ENCODE data around the gene ADRM1. TPM values are rescaled to one million over a fixed set of nuclear protein-coding genes. Genes with fewer than 3 reads are reported as not detected.

ADRM1 gene
- total and polyA plus RNA-seq, 10 of the 15 experiments (the other 5 are each of a cell fraction or from before 2014, with no cell fraction given), result 3.4 to 213 (median 95.9) TPM

DNA sequence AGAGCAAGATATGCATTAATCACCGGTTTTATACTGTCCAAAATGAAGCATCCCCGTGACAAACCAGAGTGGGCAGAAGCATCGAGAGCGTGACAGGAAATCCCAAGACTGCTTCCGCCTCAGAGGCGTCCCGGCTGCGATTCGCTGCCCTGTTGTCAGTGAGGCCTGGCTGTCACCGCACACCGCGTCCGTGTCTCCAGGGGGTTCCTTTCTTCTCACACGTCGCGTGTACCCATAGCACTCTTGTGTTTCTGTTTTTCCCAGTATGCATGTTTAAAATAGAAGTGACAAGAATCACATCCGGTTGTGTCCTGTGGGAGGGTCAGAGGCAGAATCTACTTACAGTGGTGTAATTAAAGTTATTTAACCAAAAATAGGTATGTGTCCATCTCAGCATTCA, 8.3 kb upstream of the ADRM1 start (continued):
- TF ChIP-seq, protein P1, sequence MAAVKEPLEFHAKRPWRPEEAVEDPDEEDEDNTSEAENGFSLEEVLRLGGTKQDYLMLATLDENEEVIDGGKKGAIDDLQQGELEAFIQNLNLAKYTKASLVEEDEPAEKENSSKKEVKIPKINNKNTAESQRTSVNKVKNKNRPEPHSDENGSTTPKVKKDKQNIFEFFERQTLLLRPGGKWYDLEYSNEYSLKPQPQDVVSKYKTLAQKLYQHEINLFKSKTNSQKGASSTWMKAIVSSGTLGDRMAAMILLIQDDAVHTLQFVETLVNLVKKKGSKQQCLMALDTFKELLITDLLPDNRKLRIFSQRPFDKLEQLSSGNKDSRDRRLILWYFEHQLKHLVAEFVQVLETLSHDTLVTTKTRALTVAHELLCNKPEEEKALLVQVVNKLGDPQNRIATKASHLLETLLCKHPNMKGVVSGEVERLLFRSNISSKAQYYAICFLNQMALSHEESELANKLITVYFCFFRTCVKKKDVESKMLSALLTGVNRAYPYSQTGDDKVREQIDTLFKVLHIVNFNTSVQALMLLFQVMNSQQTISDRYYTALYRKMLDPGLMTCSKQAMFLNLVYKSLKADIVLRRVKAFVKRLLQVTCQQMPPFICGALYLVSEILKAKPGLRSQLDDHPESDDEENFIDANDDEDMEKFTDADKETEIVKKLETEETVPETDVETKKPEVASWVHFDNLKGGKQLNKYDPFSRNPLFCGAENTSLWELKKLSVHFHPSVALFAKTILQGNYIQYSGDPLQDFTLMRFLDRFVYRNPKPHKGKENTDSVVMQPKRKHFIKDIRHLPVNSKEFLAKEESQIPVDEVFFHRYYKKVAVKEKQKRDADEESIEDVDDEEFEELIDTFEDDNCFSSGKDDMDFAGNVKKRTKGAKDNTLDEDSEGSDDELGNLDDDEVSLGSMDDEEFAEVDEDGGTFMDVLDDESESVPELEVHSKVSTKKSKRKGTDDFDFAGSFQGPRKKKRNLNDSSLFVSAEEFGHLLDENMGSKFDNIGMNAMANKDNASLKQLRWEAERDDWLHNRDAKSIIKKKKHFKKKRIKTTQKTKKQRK (IDR thresholded peaks at IDR 0.05; ENCODE audit: low read depth, low read length), result no peak
- TF ChIP-seq, protein P2, sequence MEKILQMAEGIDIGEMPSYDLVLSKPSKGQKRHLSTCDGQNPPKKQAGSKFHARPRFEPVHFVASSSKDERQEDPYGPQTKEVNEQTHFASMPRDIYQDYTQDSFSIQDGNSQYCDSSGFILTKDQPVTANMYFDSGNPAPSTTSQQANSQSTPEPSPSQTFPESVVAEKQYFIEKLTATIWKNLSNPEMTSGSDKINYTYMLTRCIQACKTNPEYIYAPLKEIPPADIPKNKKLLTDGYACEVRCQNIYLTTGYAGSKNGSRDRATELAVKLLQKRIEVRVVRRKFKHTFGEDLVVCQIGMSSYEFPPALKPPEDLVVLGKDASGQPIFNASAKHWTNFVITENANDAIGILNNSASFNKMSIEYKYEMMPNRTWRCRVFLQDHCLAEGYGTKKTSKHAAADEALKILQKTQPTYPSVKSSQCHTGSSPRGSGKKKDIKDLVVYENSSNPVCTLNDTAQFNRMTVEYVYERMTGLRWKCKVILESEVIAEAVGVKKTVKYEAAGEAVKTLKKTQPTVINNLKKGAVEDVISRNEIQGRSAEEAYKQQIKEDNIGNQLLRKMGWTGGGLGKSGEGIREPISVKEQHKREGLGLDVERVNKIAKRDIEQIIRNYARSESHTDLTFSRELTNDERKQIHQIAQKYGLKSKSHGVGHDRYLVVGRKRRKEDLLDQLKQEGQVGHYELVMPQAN (conservative IDR thresholded peaks at IDR 0.05), result no peak
- TF ChIP-seq GABPA (IDR thresholded peaks at IDR 0.05; ENCODE audit: low read depth) (no peak), TARDBP (IDR thresholded peaks at IDR 0.05; ENCODE audit: borderline replicate concordance) (no peak), NFXL1 (IDR thresholded peaks at IDR 0.05; ENCODE audit: borderline replicate concordance) (no peak), ZBED1 (IDR thresholded peaks at IDR 0.05; ENCODE audit: borderline replicate concordance) (no peak), IRF4 (IDR thresholded peaks at IDR 0.05; ENCODE audit: low read depth, low read length) (no peak), NFYB (IDR thresholded peaks at IDR 0.05; ENCODE audit: insufficient read depth, low read depth, low read length) (no peak), TAF1 (IDR thresholded peaks at IDR 0.05; ENCODE audit: borderline replicate concordance, low read depth, low read length) (no peak), ATF7 (IDR thresholded peaks at IDR 0.05; ENCODE audit: low read depth) (no peak), DPF2 (IDR thresholded peaks at IDR 0.05) (no peak)
- TF ChIP-seq, protein P3, sequence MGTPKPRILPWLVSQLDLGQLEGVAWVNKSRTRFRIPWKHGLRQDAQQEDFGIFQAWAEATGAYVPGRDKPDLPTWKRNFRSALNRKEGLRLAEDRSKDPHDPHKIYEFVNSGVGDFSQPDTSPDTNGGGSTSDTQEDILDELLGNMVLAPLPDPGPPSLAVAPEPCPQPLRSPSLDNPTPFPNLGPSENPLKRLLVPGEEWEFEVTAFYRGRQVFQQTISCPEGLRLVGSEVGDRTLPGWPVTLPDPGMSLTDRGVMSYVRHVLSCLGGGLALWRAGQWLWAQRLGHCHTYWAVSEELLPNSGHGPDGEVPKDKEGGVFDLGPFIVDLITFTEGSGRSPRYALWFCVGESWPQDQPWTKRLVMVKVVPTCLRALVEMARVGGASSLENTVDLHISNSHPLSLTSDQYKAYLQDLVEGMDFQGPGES (IDR thresholded peaks at IDR 0.05), result no peak
- TF ChIP-seq, protein P4, sequence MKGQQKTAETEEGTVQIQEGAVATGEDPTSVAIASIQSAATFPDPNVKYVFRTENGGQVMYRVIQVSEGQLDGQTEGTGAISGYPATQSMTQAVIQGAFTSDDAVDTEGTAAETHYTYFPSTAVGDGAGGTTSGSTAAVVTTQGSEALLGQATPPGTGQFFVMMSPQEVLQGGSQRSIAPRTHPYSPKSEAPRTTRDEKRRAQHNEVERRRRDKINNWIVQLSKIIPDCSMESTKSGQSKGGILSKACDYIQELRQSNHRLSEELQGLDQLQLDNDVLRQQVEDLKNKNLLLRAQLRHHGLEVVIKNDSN (IDR thresholded peaks at IDR 0.05; ENCODE audit: borderline replicate concordance, extremely low read length, insufficient read depth, low read depth, low read length), result no peak
- TF ChIP-seq, protein P5, sequence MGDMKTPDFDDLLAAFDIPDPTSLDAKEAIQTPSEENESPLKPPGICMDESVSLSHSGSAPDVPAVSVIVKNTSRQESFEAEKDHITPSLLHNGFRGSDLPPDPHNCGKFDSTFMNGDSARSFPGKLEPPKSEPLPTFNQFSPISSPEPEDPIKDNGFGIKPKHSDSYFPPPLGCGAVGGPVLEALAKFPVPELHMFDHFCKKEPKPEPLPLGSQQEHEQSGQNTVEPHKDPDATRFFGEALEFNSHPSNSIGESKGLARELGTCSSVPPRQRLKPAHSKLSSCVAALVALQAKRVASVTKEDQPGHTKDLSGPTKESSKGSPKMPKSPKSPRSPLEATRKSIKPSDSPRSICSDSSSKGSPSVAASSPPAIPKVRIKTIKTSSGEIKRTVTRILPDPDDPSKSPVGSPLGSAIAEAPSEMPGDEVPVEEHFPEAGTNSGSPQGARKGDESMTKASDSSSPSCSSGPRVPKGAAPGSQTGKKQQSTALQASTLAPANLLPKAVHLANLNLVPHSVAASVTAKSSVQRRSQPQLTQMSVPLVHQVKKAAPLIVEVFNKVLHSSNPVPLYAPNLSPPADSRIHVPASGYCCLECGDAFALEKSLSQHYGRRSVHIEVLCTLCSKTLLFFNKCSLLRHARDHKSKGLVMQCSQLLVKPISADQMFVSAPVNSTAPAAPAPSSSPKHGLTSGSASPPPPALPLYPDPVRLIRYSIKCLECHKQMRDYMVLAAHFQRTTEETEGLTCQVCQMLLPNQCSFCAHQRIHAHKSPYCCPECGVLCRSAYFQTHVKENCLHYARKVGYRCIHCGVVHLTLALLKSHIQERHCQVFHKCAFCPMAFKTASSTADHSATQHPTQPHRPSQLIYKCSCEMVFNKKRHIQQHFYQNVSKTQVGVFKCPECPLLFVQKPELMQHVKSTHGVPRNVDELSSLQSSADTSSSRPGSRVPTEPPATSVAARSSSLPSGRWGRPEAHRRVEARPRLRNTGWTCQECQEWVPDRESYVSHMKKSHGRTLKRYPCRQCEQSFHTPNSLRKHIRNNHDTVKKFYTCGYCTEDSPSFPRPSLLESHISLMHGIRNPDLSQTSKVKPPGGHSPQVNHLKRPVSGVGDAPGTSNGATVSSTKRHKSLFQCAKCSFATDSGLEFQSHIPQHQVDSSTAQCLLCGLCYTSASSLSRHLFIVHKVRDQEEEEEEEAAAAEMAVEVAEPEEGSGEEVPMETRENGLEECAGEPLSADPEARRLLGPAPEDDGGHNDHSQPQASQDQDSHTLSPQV (IDR thresholded peaks at IDR 0.05), result no peak
- TF ChIP-seq, protein P6, sequence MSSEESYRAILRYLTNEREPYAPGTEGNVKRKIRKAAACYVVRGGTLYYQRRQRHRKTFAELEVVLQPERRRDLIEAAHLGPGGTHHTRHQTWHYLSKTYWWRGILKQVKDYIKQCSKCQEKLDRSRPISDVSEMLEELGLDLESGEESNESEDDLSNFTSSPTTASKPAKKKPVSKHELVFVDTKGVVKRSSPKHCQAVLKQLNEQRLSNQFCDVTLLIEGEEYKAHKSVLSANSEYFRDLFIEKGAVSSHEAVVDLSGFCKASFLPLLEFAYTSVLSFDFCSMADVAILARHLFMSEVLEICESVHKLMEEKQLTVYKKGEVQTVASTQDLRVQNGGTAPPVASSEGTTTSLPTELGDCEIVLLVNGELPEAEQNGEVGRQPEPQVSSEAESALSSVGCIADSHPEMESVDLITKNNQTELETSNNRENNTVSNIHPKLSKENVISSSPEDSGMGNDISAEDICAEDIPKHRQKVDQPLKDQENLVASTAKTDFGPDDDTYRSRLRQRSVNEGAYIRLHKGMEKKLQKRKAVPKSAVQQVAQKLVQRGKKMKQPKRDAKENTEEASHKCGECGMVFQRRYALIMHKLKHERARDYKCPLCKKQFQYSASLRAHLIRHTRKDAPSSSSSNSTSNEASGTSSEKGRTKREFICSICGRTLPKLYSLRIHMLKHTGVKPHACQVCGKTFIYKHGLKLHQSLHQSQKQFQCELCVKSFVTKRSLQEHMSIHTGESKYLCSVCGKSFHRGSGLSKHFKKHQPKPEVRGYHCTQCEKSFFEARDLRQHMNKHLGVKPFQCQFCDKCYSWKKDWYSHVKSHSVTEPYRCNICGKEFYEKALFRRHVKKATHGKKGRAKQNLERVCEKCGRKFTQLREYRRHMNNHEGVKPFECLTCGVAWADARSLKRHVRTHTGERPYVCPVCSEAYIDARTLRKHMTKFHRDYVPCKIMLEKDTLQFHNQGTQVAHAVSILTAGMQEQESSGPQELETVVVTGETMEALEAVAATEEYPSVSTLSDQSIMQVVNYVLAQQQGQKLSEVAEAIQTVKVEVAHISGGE (CRISPR knock-in tag; IDR thresholded peaks at IDR 0.05), result no peak
